ENCODE measurements around the gene PTPRN2. TPM values are rescaled to one million over a fixed set of nuclear protein-coding genes. Genes with fewer than 3 reads are reported as not detected.

PTPRN2 gene
- total RNA-seq, 1 donor from 2014 or later = 7.8 TPM

GRCh38 chr7:157559596-157560257, 1027.9 kb downstream of the PTPRN2 start:
- no peak for DNase-seq (ENCODE audit: low spot score)

DNA sequence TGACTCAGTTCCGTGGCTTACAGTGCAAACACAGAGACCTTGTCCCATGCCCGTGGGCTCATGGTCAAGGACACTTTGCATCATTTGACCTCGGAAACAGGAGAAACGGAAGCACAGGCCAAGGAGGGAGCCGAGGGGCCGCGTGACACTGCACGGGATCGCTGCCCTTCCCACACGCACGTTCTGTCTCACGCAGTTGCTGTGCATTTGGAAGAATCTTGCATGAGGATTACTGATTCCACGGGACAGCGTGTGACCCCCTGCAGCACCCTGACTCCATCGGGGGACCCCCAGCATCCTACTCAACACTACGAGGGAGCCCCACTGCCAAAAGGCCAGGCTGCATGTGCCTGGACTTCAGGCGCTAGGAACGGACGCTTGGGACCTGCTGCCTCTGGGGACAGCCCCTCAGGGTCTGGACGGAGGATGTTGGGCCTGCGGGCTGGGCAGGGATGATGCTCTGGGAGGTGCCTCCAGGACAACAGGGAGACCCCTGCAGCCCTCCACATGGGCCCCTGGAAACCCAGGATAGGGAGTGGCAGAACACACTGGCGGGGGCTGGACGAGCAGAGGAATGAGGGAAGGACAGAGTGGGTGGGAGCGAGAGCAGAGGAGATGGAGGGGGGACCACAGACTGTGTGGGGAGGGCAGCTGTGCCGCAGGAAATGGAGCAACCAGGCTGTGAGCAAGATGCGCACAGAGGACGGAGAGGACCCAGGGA, 1028.6 kb downstream of the PTPRN2 start:
- DNase-seq (ENCODE audit: low spot score) = no peak

GRCh38 chr7:157558516-157558874, 1029.1 kb downstream of the PTPRN2 start:
- no peak for DNase-seq (ENCODE audit: low spot score)

DNA sequence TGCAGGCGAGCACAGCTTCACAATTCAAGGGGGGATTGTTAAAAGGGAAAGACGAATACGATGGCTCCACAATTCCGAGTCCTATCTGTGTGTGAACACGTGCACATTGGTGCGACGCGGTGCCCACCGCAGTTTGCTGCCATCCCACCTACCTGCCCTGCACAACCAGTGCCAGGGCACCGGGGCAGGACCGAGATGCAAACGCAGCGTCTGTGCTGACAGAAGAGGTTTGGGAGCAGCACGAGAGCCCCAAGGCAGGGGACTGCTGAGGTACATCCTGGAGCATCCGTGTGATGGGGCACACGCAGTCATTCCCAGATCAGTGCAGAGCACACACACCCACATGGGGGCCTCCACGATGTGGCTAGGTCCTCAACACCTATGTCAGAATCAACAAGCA, 1029.6 kb downstream of the PTPRN2 start:
- DNase-seq (ENCODE audit: low spot score) = no peak

GRCh38 chr7:157557263-157557662, 1030.4 kb downstream of the PTPRN2 start:
- no peak for DNase-seq (ENCODE audit: low spot score)

- no peak for DNase-seq (ENCODE audit: low spot score)
Measured at GRCh38 chr7:157556642-157556944, 1031.0 kb downstream of the PTPRN2 start.

- DNase-seq (ENCODE audit: low spot score) = no peak
Measured at GRCh38 chr7:157555944-157556641, 1031.5 kb downstream of the PTPRN2 start.

- no peak for DNase-seq (ENCODE audit: low spot score)
Measured at GRCh38 chr7:157555313-157555712, 1032.3 kb downstream of the PTPRN2 start.

GRCh38 chr7:157554393-157555238, 1033.0 kb downstream of the PTPRN2 start:
- DNase-seq (ENCODE audit: low spot score) = no peak

GRCh38 chr7:157553256-157553655, 1034.4 kb downstream of the PTPRN2 start:
- no peak for DNase-seq (ENCODE audit: low spot score)

DNA sequence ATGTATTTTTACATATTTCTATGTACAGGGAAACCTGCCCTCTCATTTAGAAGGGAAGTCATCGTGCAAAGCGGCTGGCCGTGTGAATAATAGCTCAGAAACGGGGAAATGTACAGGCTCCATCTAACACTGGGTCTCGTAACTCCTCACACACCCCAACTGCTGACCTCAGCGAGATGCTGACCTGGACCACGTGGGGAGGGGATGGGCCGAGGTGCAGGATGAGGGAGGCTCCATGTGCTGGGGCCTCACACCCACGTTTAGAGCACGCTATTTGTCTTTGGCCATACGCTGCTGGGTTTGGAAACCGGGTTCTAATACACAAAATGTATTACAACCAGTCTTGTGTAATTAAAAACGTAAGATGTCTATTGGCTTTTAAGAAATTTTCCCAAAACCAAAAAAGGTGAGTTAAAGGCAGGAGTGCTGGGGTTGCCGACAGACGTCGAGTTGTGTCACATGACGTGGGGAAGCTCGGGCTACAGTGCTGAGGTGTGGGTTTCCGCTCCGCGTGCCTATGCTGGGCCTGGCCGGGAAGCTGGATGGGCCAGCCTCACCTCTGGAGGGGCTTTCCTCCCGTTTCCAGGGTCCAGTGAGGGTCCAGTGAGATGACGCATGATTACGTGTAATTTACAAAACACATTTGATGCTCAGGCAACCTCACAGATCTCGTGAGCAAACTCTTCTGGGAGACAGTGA, 1035.2 kb downstream of the PTPRN2 start:
- no peak for DNase-seq (ENCODE audit: low spot score)

GRCh38 chr7:157551325-157552070, 1036.1 kb downstream of the PTPRN2 start:
- no peak for DNase-seq (ENCODE audit: low spot score)

- no peak for DNase-seq (ENCODE audit: low spot score)
Measured at GRCh38 chr7:157550300-157551275, 1037.0 kb downstream of the PTPRN2 start.

DNA sequence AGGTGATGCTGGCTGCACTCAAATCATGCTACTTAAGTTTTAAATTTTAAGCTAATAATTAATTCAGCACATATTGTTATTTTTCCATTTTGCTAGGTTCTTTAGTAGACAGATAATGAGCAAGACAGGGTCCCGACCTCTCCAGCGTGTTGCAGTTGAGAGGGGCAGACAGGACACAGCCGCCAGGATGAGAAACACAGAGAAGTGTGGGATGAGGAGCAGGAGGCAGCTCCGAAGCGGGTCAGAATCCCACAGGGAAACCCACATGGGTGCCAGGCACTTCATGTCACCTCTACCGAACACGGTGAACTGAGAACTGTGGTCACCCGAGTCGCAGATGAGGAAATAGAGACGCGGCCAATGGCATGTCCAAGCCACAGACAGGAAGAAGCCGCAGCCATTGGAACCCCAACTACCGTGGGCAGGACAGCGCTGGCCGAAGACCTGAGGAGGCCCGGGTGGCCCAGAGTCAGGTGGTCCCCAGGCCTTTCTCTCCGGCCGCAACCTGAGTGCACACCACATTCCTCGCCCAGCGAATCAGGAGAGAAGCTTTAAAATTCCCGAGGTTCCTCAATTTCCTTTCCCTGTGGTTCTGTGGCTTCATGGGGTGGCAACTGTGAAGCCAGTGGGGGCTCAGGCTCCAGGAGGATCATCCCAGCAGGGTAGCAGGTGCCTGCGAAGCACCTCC, 1037.9 kb downstream of the PTPRN2 start:
- DNase-seq (ENCODE audit: low spot score) = no peak

- no peak for DNase-seq (ENCODE audit: low spot score)
Measured at GRCh38 chr7:157548691-157549303, 1038.8 kb downstream of the PTPRN2 start.

DNA sequence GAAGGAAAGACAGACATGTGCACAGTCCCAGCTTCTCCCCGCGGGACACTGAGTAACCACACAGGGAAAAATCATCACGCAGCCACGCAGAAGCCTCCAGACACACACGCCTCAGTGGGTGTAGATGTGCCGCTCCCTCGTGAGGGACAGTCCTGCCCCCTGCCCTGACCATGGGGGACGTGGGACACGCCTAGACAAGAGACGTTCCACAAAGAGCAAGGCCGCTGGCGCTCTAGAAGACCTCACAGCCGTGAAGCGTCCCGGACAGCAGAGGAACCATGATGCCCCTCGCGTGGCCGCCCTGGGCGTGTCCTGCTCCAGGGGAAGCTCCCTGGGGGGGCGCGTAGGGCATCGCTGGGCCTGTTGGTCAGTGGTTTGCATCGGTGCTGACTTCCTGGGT, 1040.0 kb downstream of the PTPRN2 start:
- no peak for DNase-seq (ENCODE audit: low spot score)

DNA sequence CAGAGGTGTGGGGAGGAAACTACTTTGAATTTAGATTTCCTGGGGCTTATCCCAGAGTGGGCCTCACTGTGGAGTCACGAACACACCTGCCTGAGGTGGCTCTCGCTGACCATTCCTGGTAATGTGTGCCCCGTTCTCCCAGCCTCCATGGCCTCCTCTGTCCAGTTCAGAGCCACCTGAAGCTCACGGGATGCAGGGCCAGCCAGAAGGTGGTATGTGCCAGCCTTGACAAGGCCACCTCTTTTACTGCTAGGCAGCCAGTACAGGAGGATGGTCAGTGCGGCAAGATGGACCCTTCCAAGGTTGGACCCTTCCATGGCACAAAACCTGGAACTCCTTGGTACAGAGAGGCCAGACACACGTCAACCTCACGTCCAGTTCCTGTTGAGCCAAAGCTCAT, 1040.5 kb downstream of the PTPRN2 start:
- no peak for DNase-seq (ENCODE audit: low spot score)

DNA sequence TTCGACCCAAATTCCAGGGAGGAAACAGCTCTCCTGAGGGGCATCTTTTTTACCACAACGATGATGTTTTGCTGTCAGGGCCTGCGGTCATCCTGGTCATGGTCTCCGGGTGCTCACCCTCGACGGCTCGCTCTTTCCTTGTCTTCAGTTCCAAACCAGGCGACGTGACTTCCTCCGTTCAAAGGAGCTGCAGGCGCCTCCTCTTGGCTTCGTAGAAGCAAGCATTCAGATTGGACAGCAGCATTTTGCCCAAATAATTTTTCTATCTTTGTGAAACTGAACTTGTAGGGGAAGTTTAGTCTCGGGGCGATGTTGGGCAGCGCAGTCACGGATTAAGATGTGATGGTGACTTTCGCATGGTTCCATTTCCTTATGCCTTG, 1042.0 kb downstream of the PTPRN2 start:
- no peak for DNase-seq (ENCODE audit: low spot score)
